HepG2 (cell line): ENCODE data around the gene ELOVL2.

ENCODE experiments used
- ATAD3A ChIP-seq: sonication (generic); formaldehyde crosslinking; IDR thresholded peaks from 2 replicates; pipeline ENCODE4 v1.4.0; 2020; ENCODE audit warnings: missing genetic modification reagents
- EP300 ChIP-seq, 3 experiments: sonication (generic) in 1 of 3; formaldehyde crosslinking in 1 of 3; IDR thresholded peaks; 2 replicates each; pipeline versions ENCODE4 v1.5.1 to v1.6.1; 2011 to 2020; ENCODE audit warnings: low read depth in 2 of 3, low read length in 2 of 3, borderline replicate concordance in 1 of 3, improper control_type of control experiment in 1 of 3, mild to moderate bottlenecking in 1 of 3, missing genetic modification reagents in 1 of 3, moderate library complexity in 1 of 3
- POLR2AphosphoS5 ChIP-seq: IDR thresholded peaks from 2 replicates; pipeline ENCODE4 v1.6.1; 2012; ENCODE audit warnings: low read depth, low read length
- ZNF567 ChIP-seq: sonication (generic); formaldehyde crosslinking; IDR thresholded peaks from 2 replicates; pipeline ENCODE4 v1.8.1; 2023; ENCODE audit warnings: mild to moderate bottlenecking, missing genetic modification reagents, borderline replicate concordance
- ZNF772 ChIP-seq: sonication (generic); formaldehyde crosslinking; IDR thresholded peaks from 2 replicates; pipeline ENCODE4 v1.5.0; 2020; ENCODE audit warnings: mild to moderate bottlenecking, missing genetic modification reagents
- TF ChIP-seq, protein P1 (sequence below): sonication (generic); formaldehyde crosslinking; IDR thresholded peaks from 2 replicates; pipeline ENCODE4 v1.5.0; 2020; ENCODE audit warnings: mild to moderate bottlenecking, missing genetic modification reagents, moderate library complexity
- TF ChIP-seq, protein P2 (sequence below), 2 experiments: sonication (generic) in 1 of 2; formaldehyde crosslinking in 1 of 2; IDR thresholded peaks; 2 replicates each; pipeline versions ENCODE4 v1.5.1 to v1.6.1; 2011 to 2020; ENCODE audit warnings: borderline replicate concordance in 1 of 2, low read depth in 1 of 2, low read length in 1 of 2, mild to moderate bottlenecking in 1 of 2, missing genetic modification reagents in 1 of 2, moderate library complexity in 1 of 2
- TF ChIP-seq, protein P3 (sequence below): sonication (generic); formaldehyde crosslinking; IDR thresholded peaks from 2 replicates; pipeline ENCODE4 v1.9.0; 2021; ENCODE audit warnings: missing genetic modification reagents, borderline replicate concordance

DNA sequence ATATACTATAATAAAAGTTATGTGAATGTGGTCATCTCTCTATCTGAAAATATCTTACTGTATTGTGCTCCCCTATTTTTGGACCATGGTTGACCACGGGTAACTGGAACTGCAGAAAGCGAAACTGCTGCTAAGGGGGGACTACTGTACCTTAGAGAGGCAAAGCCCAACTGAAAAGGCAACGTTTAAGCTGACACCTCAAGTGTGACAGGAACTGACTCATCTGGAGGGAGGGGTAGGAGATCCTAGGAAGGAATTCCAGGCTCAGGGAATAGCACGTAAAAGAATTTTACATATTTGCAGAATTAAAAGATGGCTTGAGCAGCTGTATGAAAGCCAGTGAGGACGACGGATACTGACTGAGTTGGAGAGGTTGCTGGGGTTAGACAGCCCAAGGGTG is 34.8 kb downstream of the ELOVL2 start:
- TF ChIP-seq ATAD3A (CRISPR knock-in tag) (no peak), POLR2AphosphoS5 (no peak), ZNF772 (CRISPR knock-in tag) (no peak), EP300 (IDR thresholded peaks at IDR 0.05; ENCODE audit: low read depth in 2 of 2, low read length in 2 of 2) (peak in 1 of 2 experiments; percentile 57; a peak in 2 of 4 replicates), EP300 (CRISPR knock-in tag; IDR thresholded peaks at IDR 0.05; ENCODE audit: borderline replicate concordance) (no peak), ZNF567 (no peak)
- TF ChIP-seq, protein P1, sequence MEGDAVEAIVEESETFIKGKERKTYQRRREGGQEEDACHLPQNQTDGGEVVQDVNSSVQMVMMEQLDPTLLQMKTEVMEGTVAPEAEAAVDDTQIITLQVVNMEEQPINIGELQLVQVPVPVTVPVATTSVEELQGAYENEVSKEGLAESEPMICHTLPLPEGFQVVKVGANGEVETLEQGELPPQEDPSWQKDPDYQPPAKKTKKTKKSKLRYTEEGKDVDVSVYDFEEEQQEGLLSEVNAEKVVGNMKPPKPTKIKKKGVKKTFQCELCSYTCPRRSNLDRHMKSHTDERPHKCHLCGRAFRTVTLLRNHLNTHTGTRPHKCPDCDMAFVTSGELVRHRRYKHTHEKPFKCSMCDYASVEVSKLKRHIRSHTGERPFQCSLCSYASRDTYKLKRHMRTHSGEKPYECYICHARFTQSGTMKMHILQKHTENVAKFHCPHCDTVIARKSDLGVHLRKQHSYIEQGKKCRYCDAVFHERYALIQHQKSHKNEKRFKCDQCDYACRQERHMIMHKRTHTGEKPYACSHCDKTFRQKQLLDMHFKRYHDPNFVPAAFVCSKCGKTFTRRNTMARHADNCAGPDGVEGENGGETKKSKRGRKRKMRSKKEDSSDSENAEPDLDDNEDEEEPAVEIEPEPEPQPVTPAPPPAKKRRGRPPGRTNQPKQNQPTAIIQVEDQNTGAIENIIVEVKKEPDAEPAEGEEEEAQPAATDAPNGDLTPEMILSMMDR, result no peak
- TF ChIP-seq, protein P2, sequence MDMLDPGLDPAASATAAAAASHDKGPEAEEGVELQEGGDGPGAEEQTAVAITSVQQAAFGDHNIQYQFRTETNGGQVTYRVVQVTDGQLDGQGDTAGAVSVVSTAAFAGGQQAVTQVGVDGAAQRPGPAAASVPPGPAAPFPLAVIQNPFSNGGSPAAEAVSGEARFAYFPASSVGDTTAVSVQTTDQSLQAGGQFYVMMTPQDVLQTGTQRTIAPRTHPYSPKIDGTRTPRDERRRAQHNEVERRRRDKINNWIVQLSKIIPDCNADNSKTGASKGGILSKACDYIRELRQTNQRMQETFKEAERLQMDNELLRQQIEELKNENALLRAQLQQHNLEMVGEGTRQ (IDR thresholded peaks at IDR 0.05; ENCODE audit: low read depth, low read length), result no peak
- TF ChIP-seq, protein P2 (CRISPR knock-in tag; IDR thresholded peaks at IDR 0.05; ENCODE audit: borderline replicate concordance), result no peak
- TF ChIP-seq, protein P3, sequence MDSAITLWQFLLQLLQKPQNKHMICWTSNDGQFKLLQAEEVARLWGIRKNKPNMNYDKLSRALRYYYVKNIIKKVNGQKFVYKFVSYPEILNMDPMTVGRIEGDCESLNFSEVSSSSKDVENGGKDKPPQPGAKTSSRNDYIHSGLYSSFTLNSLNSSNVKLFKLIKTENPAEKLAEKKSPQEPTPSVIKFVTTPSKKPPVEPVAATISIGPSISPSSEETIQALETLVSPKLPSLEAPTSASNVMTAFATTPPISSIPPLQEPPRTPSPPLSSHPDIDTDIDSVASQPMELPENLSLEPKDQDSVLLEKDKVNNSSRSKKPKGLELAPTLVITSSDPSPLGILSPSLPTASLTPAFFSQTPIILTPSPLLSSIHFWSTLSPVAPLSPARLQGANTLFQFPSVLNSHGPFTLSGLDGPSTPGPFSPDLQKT (CRISPR knock-in tag), result no peak
